ENCODE measurements around the gene SVOP.

The SVOP gene

DNA sequence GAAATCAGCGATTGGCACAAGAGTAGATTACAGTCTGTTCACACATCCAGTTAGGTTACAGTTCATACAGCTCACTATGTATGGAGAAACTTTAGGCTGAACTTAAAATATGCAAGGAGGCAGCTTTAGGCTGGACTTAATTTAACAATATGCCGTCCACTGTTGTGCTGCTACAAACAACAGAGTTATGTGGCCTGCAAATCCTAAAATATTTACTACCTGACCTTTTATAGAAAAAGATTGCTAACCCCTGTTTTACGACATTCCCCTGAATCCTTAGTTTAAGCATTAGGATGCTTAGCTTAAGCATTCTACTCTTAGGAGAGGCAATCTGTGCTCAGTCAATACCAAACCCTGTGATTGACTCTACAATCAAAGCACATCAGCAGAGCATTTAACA is 90.1 kb downstream of the SVOP start:
- DNase-seq (ENCODE audit: low read depth), result no peak
- TF ChIP-seq, protein P1, sequence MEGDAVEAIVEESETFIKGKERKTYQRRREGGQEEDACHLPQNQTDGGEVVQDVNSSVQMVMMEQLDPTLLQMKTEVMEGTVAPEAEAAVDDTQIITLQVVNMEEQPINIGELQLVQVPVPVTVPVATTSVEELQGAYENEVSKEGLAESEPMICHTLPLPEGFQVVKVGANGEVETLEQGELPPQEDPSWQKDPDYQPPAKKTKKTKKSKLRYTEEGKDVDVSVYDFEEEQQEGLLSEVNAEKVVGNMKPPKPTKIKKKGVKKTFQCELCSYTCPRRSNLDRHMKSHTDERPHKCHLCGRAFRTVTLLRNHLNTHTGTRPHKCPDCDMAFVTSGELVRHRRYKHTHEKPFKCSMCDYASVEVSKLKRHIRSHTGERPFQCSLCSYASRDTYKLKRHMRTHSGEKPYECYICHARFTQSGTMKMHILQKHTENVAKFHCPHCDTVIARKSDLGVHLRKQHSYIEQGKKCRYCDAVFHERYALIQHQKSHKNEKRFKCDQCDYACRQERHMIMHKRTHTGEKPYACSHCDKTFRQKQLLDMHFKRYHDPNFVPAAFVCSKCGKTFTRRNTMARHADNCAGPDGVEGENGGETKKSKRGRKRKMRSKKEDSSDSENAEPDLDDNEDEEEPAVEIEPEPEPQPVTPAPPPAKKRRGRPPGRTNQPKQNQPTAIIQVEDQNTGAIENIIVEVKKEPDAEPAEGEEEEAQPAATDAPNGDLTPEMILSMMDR (IDR thresholded peaks at IDR 0.05; ENCODE audit: low read length, missing control alignments), result no peak
- no peak overlapping the region for H3K4me3 ChIP-seq (replicated peaks; ENCODE audit: low read depth, low read length)

DNA sequence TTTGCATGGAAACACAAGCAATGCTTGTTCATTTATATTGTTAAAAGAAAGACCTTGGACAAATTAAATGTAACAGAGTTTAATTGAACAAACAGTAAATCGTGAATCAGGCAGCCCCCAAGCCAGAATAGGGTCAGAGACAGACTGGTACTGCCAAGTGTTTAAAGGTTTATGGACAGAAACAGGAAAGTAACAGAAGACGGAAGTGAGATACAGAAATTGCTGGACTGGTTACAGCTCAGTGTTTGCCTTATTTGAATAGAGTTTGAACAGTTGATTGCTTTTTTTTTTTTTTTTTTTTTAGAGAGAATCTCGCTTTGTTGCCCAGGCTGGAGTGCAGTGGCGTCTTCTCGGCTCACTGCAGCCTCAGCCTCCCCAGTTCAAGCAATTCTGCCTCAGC is 90.7 kb downstream of the SVOP start:
- no peak overlapping the region for H3K4me3 ChIP-seq (replicated peaks; ENCODE audit: low read depth, low read length)
- no peak for DNase-seq (ENCODE audit: low read depth)
- TF ChIP-seq, protein P1 (IDR thresholded peaks at IDR 0.05; ENCODE audit: low read length, missing control alignments), result no peak

DNA sequence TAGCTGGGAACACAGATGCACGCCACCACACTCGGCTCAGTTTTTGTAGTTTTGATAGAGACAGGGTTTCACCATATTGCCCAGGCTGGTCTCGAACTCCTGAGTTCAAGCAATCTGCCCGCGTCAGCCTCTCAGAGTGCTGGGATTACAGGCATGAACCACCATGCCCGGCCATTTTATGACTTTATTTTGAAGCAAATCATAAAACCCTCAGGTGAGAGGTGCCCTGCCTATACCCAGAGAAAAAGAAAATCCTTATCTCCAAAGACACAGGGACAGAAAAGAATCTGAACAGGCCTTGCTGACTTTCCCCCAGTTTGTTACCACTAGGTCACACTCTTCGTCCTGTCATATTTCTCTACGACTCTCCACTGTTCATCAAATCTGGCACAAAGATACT is 92.2 kb downstream of the SVOP start:
- no peak for DNase-seq (ENCODE audit: low read depth)
- H3K4me3 ChIP-seq (replicated peaks; ENCODE audit: low read depth, low read length), result no peak overlapping the region
- TF ChIP-seq, protein P1 (IDR thresholded peaks at IDR 0.05; ENCODE audit: low read length, missing control alignments), result no peak

DNA sequence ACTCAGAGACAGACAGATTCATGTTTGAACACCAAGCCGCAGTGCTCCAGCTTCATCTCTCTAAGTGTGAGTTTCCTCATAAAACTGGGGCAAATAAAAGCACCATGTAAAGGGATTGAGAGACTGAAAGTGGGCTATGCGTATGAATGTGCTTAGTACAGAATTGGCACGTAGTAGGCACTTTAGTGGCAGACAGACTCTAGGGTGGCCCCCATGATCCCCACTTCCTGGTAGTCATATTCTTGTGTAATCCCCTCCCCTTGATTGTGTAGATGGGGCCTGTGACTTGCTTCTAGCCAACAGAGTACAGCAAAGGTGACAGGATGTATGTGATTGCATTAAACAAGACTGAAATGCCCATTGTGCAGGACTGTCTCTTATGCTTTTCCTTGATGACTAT is 98.0 kb downstream of the SVOP start:
- no peak overlapping the region for H3K4me3 ChIP-seq (replicated peaks; ENCODE audit: low read depth, low read length)
- TF ChIP-seq, protein P1 (IDR thresholded peaks at IDR 0.05; ENCODE audit: low read length, missing control alignments), result no peak

DNA sequence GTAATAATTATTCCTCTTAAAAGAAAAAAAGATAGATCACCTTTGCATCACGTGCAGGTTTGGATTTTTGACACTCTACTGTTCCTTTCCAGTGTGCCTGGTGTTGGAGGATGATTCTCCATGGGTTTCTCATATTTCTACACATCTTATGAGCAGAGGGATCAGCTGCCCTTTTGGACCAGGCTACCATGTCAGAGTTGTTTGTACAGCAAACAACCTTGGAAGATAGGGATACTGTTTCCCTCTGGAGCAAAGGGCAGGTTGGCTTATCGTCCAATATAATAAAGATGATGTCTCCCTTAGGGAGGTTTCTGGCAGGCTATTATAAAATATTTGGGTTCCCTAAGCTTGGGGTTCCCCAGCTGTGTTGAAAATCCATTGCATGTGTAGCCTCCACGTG is 98.9 kb downstream of the SVOP start:
- TF ChIP-seq, protein P1 (IDR thresholded peaks at IDR 0.05; ENCODE audit: low read length, missing control alignments), result no peak
- DNase-seq (ENCODE audit: low read depth), result no peak
- H3K4me3 ChIP-seq (replicated peaks; ENCODE audit: low read depth, low read length), result no peak overlapping the region

More for the DNA sequence above, 98.0 kb downstream of the SVOP start:
- DNase-seq (ENCODE audit: low read depth), result no peak

DNA sequence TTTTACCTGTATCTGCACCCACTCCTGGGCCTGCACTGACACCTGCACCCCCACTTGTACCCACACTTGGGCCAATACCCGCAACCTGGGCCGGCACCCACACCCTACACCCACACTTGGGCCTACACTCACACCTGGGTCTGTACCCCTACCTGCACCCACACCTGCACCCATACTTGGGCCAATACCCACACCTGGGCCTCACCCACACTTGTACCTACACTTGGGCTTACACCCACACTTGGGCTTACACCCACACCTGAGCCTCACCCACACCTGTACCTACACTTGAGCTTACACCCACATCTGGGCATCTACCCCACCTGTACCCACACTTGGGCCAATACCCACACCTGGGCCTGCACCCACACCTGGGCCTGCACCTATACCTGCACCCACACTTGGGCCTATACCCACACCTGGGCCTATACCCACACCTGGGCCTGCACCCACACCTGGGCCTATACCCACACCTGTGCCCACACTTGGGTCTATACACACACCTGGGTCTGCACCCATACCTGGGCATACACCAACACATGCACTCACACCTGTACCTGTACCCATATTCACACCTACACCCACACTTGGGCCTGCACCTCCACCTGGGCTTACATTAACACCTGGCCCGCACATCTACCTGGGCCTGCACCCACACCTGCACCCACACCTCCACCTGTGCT is 101.8 kb downstream of the SVOP start:
- H3K4me3 ChIP-seq (replicated peaks; ENCODE audit: low read depth, low read length), result no peak overlapping the region
- TF ChIP-seq, protein P1 (IDR thresholded peaks at IDR 0.05; ENCODE audit: low read length, missing control alignments), result no peak
- DNase-seq (ENCODE audit: low read depth), result no peak

DNA sequence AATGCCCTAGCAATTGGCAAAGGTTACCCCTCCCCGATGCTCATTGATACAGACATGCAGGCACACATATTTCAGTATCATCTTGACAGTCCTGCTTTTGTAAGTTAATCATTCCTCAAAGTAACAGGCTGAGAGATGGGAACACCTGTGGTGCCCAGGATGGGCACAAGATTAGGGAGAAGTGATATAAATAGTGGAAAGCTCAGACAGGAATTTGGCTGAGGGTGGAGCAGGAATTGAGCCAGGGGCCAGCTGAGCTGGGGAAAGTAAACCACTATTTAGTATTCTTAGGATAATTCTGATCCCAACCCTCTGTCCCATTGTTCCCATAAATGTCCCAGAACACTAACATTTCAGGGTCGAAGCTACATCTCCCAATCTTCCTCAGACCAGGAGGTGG is 102.7 kb downstream of the SVOP start:
- DNase-seq (ENCODE audit: low read depth), result no peak
- no peak overlapping the region for H3K4me3 ChIP-seq (replicated peaks; ENCODE audit: low read depth, low read length)
- TF ChIP-seq, protein P1 (IDR thresholded peaks at IDR 0.05; ENCODE audit: low read length, missing control alignments), result no peak
